A673 (cell line): ENCODE results near the gene CAPN10.

Experiments used
- EZH2 ChIP-seq: fragments of 200-600 bp; sonication (generic); IDR thresholded peaks from 2 replicates; pipeline ENCODE4 v1.6.1; 2017; ENCODE audit warnings: borderline replicate concordance, low read depth, mild to moderate bottlenecking, mixed read lengths, antibody characterized with exemption, low read length; ENCODE audit not compliant: poor library complexity, severe bottlenecking
- TF ChIP-seq, protein P1 (sequence below): fragments of 300-800, 200-600 bp; sonication (generic); conservative IDR thresholded peaks from 2 replicates; pipeline ENCODE4 v1.5.1; 2017; ENCODE audit warnings: low read depth, mild to moderate bottlenecking, antibody characterized with exemption, low read length, moderate library complexity, mixed read lengths

- TF ChIP-seq, protein P1, sequence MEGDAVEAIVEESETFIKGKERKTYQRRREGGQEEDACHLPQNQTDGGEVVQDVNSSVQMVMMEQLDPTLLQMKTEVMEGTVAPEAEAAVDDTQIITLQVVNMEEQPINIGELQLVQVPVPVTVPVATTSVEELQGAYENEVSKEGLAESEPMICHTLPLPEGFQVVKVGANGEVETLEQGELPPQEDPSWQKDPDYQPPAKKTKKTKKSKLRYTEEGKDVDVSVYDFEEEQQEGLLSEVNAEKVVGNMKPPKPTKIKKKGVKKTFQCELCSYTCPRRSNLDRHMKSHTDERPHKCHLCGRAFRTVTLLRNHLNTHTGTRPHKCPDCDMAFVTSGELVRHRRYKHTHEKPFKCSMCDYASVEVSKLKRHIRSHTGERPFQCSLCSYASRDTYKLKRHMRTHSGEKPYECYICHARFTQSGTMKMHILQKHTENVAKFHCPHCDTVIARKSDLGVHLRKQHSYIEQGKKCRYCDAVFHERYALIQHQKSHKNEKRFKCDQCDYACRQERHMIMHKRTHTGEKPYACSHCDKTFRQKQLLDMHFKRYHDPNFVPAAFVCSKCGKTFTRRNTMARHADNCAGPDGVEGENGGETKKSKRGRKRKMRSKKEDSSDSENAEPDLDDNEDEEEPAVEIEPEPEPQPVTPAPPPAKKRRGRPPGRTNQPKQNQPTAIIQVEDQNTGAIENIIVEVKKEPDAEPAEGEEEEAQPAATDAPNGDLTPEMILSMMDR: no peak
- no peak for TF ChIP-seq EZH2
Observed at GRCh38 chr2:240578110-240578450, 8.5 kb upstream of the CAPN10 start.
